Measurements from ENCODE around the gene PDE8B. TPM values are rescaled to one million over a fixed set of nuclear protein-coding genes. Genes with fewer than 3 reads are reported as not detected.

The PDE8B gene
- total RNA-seq, 6 experiments from 2014 or later: 1.2 to 5.4 (median 2.4) TPM

DNA sequence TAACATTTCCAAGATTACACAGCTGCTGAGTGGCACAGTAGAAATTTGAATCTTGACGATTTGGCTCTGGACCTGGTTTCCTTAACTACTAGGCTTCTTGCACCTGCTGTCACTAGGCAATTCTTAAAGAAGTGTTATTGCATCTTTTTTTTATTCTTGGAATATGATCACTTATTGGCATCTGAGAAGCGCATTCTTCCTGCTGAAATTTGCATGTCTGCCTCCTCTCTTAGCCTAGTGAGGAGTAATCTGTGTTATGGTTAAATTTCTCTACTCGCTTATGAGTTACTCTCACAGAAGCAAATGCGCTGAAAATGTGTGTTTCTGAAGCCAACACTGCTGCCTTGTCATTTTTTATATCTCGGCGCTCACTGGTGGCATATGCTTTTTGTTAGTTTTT is 192.3 kb downstream of the PDE8B start:
- Histone ChIP-seq H3K4me1 (no peaks in the 10 kb centered on the region), H3K36me3 (no peaks in the 10 kb centered on the region), H3K27ac (no peak overlapping the region), H3K9me3 (no peaks in the 10 kb centered on the region), H3K27me3 (no peaks in the 10 kb centered on the region), H3K4me3 (no peak overlapping the region)
- DNase-seq (no peak), ATAC-seq (no peak)
- intact Hi-C loops (cut with DNase I): no loop called here
- WGBS (ENCODE audit: insufficient coverage, low coverage, low lambda C conversion rate, missing lambda C conversion rate): 85% methylated on average over 6 of the region's 6 CpGs
- TF ChIP-seq POLR2A (IDR thresholded peaks at IDR 0.05): no peak
- TF ChIP-seq, protein P1, sequence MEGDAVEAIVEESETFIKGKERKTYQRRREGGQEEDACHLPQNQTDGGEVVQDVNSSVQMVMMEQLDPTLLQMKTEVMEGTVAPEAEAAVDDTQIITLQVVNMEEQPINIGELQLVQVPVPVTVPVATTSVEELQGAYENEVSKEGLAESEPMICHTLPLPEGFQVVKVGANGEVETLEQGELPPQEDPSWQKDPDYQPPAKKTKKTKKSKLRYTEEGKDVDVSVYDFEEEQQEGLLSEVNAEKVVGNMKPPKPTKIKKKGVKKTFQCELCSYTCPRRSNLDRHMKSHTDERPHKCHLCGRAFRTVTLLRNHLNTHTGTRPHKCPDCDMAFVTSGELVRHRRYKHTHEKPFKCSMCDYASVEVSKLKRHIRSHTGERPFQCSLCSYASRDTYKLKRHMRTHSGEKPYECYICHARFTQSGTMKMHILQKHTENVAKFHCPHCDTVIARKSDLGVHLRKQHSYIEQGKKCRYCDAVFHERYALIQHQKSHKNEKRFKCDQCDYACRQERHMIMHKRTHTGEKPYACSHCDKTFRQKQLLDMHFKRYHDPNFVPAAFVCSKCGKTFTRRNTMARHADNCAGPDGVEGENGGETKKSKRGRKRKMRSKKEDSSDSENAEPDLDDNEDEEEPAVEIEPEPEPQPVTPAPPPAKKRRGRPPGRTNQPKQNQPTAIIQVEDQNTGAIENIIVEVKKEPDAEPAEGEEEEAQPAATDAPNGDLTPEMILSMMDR (IDR thresholded peaks at IDR 0.05): no peak

DNA sequence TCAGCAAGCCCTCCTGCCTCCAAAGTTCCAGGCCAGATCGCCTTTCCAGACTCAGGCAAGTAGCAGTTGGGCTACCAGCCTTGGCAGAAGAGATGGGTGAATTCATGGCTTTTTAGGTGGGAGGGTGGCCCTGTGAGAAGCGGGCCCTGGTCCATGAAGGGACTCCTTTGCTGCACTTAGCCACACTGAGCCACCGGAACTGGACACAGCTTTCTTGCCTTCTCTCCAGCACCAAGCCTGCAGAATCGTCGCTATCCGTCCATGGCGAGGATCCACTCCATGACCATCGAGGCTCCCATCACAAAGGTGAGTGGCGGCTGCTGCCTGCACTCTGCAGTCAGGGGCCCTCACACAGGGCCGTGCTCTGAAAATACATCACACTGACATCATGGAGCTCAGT is 196.7 kb downstream of the PDE8B start:
- H3K36me3 ChIP-seq: no peaks in the 10 kb centered on the region
- no peak overlapping the region for H3K4me3 ChIP-seq
- no peak for TF ChIP-seq POLR2A (IDR thresholded peaks at IDR 0.05)
- TF ChIP-seq, protein P1 (IDR thresholded peaks at IDR 0.05): no peak
- H3K9me3 ChIP-seq: no peaks in the 10 kb centered on the region
- intact Hi-C loops (cut with DNase I): no loop called here
- no peaks in the 10 kb centered on the region for H3K4me1 ChIP-seq
- no peak for ATAC-seq
- DNase-seq: no peak
- H3K27me3 ChIP-seq: no peaks in the 10 kb centered on the region
- no peak overlapping the region for H3K27ac ChIP-seq
- 85% methylated on average over 3 of the region's 10 CpGs for WGBS (ENCODE audit: insufficient coverage, low coverage, low lambda C conversion rate, missing lambda C conversion rate)

DNA sequence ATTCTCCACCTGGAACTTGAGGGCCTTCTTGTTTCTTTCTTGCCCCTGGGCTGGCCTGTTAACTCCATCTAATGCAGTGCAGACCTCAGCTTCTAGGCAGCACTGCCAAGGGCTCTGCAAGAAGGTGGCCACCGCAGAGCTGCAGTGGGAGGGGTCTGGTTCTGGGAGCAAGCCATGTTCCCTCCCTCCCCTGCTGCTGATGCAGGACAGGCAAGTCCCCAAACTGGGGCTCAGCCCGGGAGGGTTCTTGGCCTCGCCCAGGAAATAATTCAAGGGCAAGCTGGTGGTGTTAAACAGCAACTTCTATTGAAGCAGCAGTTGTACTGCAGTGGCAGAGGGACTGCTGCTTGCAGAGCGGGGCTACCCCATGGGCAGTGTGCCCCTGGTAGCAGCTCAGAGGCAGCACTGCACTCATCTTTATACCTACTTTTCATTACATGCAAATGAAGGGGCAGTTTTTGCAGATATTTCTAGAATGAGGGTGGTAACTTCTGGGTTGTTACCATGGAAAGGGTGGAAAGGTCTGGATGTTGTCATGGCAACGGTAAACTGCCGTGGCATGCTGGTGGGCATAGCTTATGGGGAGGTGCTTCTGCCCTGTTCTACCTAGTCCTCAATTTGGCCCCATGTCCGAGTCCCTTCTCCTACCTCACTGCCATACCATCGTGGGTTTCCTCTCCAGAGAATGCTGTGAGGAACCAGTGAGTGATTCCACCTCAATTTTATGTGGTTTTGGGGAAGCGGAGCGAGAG is 199.6 kb downstream of the PDE8B start:
- no peak for TF ChIP-seq POLR2A (IDR thresholded peaks at IDR 0.05)
- TF ChIP-seq, protein P1 (IDR thresholded peaks at IDR 0.05): no peak
- WGBS (ENCODE audit: insufficient coverage, low coverage, low lambda C conversion rate, missing lambda C conversion rate): 72% methylated on average over 8 of the region's 10 CpGs
- Histone ChIP-seq H3K36me3 (no peaks in the 10 kb centered on the region), H3K4me3 (no peak overlapping the region), H3K27ac (no peak overlapping the region), H3K4me1 (peaks cover 0 to 12% (median 0%) of the 10 kb centered on the region in 4 donors), H3K9me3 (no peaks in the 10 kb centered on the region), H3K27me3 (no peaks in the 10 kb centered on the region)
- intact Hi-C loops (cut with DNase I): no loop called here
- no peak for DNase-seq
- no peak for ATAC-seq

DNA sequence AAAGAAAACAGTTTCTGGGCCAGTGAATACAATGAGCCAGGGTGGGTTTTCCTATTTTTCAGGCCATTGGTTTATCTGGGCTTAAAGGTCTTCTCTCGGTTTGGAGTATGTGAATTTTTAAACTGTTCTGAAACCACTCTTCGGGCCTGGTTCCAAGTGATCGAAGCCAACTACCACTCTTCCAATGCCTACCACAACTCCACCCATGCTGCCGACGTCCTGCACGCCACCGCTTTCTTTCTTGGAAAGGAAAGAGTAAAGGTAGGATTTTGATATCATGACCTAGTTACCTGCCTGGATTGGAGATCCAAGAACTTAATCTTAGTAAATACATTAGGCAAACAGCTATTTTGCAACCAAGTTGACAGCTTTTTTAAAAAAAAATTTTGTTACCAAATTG is 202.6 kb downstream of the PDE8B start:
- H3K36me3 ChIP-seq: no peaks in the 10 kb centered on the region
- ATAC-seq (peak; percentile 68 to 84 (median 78)), DNase-seq (peak; percentile 37 to 78 (median 64))
- no peaks in the 10 kb centered on the region for H3K9me3 ChIP-seq
- no peak overlapping the region for H3K4me3 ChIP-seq
- 32% methylated on average over 7 of the region's 7 CpGs for WGBS (ENCODE audit: insufficient coverage, low coverage, low lambda C conversion rate, missing lambda C conversion rate)
- no peak for TF ChIP-seq POLR2A (IDR thresholded peaks at IDR 0.05)
- TF ChIP-seq, protein P1 (IDR thresholded peaks at IDR 0.05): no peak
- H3K4me1 ChIP-seq: peaks cover 0 to 12% (median 0%) of the 10 kb centered on the region in 4 donors
- no peaks in the 10 kb centered on the region for H3K27me3 ChIP-seq
- intact Hi-C loops (cut with DNase I): no loop called here
- no peak overlapping the region for H3K27ac ChIP-seq

Data from right lobe of liver (tissue), 6 donors.